ENCODE data around the gene GNMT. TPM values are rescaled to one million over a fixed set of nuclear protein-coding genes. Genes with fewer than 3 reads are reported as not detected.
"Not testable (repeated sequence)": the region's sequence is repeated elsewhere in the genome, so short reads cannot be mapped to it uniquely, and the experiment has no call there.

Gene GNMT
- total RNA-seq, 1 donor from 2014 or later: 0.77 TPM

DNA sequence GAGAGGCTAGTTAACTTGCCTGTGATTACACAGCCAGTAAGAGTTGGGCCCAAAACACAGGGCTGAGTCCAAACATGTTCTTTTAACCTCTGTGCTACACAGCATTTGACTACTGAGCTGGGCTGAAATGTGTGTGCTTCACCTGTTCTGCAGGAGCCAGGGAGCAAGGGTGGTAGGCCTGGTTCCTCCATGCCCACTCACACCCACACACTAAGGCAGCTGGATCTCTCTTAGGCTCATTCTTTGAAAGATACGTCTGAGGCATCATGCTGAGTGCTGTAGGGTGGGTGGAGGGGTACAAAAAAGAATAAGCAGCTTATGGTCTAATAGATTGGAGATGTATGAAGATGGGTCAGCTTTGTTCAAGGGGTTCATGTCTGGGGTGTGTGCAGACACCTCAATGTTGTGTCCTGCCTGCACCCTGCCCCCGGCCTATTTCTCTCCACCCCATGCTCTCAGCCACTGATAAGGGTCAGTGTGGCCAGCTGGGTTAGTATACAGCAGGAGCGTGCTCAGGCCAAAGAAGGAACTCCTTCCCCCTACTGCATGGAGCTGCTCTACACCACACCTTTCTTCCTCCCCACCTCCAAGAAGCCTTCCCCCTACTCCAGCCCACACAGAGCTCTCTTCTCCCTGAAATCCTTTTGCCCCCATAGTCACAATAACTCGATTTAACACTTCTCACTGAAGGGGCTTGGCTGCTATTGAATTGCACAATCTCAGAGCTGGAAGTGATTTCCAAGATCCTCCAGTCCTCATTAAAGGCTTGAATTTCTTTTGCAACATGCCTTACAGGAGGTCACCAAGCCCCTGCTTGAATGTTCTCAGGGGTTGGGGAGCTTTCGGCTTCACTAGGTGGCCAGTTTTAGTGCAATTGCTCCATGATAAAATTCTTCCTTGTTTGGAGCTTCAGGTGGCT is 27.2 kb downstream of the GNMT start:
- Histone ChIP-seq H3K27me3 (ENCODE audit: low read depth) (no peaks in the 10 kb centered on the region), H3K4me1 (peaks cover 58% of the 10 kb centered on the region), H3K27ac (replicated peaks) (no peak overlapping the region), H3K4me3 (no peak overlapping the region), H3K36me3 (peaks cover 29% of the 10 kb centered on the region), H3K9me3 (replicated peaks) (no peaks in the 10 kb centered on the region)
- DNase-seq: no peak
- TF ChIP-seq, protein P1, sequence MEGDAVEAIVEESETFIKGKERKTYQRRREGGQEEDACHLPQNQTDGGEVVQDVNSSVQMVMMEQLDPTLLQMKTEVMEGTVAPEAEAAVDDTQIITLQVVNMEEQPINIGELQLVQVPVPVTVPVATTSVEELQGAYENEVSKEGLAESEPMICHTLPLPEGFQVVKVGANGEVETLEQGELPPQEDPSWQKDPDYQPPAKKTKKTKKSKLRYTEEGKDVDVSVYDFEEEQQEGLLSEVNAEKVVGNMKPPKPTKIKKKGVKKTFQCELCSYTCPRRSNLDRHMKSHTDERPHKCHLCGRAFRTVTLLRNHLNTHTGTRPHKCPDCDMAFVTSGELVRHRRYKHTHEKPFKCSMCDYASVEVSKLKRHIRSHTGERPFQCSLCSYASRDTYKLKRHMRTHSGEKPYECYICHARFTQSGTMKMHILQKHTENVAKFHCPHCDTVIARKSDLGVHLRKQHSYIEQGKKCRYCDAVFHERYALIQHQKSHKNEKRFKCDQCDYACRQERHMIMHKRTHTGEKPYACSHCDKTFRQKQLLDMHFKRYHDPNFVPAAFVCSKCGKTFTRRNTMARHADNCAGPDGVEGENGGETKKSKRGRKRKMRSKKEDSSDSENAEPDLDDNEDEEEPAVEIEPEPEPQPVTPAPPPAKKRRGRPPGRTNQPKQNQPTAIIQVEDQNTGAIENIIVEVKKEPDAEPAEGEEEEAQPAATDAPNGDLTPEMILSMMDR (IDR thresholded peaks at IDR 0.05; ENCODE audit: borderline replicate concordance): no peak
- intact Hi-C loops (cut with micrococcal nuclease): no loop called here

DNA sequence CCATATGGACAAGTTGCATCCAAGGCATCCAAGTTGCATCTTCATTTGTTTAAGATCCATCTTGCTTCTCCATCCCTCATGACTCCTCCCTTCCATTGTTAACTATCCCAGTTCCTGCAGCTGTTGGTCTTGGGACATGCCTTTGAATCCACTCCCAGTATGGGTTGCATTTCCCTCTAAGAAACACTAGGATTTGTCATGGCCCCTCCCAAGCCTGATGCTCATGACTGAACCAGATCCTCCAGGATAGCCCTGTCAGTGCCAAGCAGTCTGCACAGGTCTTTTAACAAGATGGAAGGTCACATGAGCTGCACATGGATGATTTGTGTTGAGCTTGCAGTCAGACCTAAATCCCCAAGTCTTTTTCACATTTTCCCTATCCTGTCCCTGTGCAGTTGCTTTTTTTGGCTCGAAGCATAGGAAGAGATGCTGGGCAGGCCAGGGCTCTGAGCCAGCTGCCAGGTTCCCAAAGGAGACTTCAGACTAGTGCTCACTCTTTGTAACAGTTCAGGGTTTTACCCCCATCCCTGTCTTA is 28.0 kb downstream of the GNMT start:
- Histone ChIP-seq H3K36me3 (peaks cover 29% of the 10 kb centered on the region), H3K27ac (replicated peaks) (no peak overlapping the region), H3K4me3 (no peak overlapping the region), H3K4me1 (peaks cover 54% of the 10 kb centered on the region), H3K9me3 (replicated peaks) (no peaks in the 10 kb centered on the region), H3K27me3 (ENCODE audit: low read depth) (no peaks in the 10 kb centered on the region)
- TF ChIP-seq, protein P1 (IDR thresholded peaks at IDR 0.05; ENCODE audit: borderline replicate concordance): no peak
- intact Hi-C loops (cut with micrococcal nuclease): no loop called here
- no peak for DNase-seq

DNA sequence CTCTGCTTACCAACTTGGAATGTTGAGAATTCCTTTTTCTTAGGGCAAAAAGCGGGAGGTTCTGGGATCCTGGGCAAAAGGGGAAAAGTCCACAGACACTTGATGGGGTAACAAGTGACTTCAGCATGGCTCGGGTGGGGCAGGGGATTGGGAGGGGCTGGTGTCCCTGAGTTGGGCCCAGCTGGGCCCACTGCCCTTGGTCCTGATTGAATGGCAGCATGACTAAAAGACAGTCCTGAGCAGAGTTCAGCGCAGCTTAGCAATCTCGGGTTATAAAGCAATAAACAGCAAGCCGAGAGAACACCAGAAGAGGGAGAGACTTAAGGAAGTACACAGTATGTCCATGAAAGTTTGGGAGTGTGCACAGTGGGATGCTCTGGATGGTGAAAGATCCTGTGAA is 29.4 kb downstream of the GNMT start:
- peaks cover 44% of the 10 kb centered on the region for H3K4me1 ChIP-seq
- H3K9me3 ChIP-seq (replicated peaks): no peaks in the 10 kb centered on the region
- no peak overlapping the region for H3K4me3 ChIP-seq
- TF ChIP-seq, protein P1 (IDR thresholded peaks at IDR 0.05; ENCODE audit: borderline replicate concordance): no peak
- H3K27me3 ChIP-seq (ENCODE audit: low read depth): no peaks in the 10 kb centered on the region
- no peak overlapping the region for H3K27ac ChIP-seq (replicated peaks)
- intact Hi-C loops (cut with micrococcal nuclease): no loop called here
- DNase-seq: no peak
- peaks cover 29% of the 10 kb centered on the region for H3K36me3 ChIP-seq

DNA sequence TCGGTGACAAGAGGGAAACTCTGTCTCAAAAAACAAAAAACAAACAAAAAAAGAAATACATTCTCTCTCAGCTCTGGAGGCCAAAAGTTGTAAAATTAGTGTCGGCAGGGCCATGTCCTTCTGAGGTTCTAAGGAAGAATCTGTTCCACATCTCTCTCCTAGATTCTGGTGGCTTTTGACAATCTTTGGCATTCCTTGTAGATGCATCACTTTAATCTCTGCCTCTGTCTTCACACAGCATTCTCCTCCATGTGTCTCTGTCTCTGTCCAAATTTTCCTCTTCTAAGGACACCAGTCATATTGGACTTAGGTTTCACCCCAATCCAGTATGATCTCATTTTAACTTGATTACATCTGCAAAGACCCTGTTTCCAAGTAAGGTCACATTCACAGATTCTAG is 32.9 kb downstream of the GNMT start:
- H3K27ac ChIP-seq (replicated peaks): no peak overlapping the region
- DNase-seq: no peak
- H3K4me3 ChIP-seq: no peak overlapping the region
- TF ChIP-seq, protein P1 (IDR thresholded peaks at IDR 0.05; ENCODE audit: borderline replicate concordance): no peak
- intact Hi-C loops (cut with micrococcal nuclease): no loop called here
- H3K4me1 ChIP-seq: peaks cover 8% of the 10 kb centered on the region
- no peaks in the 10 kb centered on the region for H3K27me3 ChIP-seq (ENCODE audit: low read depth)
- peaks cover 29% of the 10 kb centered on the region for H3K36me3 ChIP-seq
- no peaks in the 10 kb centered on the region for H3K9me3 ChIP-seq (replicated peaks)

DNA sequence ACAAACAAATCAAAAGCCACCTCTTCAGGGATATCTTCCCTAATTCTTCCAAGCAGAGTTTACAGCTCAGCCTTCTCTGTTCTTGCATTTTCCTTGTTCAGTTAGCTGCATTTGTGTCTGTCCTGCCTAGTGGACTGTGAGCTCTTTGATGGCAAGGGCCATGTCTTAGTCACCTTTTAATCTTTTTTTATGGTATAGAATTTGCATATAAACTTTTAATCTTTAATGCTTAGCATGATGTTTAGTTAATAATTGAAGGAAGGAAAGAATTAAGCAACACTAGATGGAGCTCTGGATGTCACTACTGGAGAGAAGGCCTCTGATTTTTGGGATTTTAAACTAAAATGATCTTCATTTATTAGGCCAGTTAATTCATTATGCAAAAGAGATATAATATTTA is 36.0 kb downstream of the GNMT start:
- intact Hi-C loops (cut with micrococcal nuclease): no loop called here
- DNase-seq: no peak
- no peak overlapping the region for H3K4me3 ChIP-seq

DNA sequence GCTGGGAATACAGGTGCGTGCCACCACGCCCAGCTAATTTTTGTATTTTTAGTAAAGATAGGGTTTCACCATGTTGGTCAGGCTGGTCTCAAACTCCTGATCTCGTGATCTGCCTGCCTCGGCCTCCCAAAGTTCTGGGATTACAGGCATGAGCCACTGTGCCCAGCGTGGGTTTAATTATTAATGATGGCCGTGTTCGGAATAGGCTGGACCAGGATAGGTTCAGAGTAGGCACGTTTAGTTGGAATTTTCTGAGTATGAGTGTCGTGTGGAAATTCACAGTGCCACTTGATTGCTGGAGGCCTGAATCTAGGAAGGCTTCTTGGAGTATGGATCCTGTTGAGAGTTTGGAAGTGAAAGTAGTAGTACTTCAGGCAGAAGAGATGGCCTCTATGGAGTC is 37.7 kb downstream of the GNMT start:
- H3K4me3 ChIP-seq; intact Hi-C loops (cut with micrococcal nuclease); H3K27me3 ChIP-seq (ENCODE audit: low read depth); H3K27ac ChIP-seq (replicated peaks); H3K9me3 ChIP-seq (replicated peaks); DNase-seq; H3K4me1 ChIP-seq: not testable (repeated sequence)
- H3K36me3 ChIP-seq: peaks cover 11% of the 10 kb centered on the region

More for the DNA sequence above, 36.0 kb downstream of the GNMT start:
- TF ChIP-seq, protein P1 (IDR thresholded peaks at IDR 0.05; ENCODE audit: borderline replicate concordance): no peak
- no peaks in the 10 kb centered on the region for H3K4me1 ChIP-seq
- H3K9me3 ChIP-seq (replicated peaks): no peaks in the 10 kb centered on the region
- peaks cover 7% of the 10 kb centered on the region for H3K36me3 ChIP-seq
- H3K27ac ChIP-seq (replicated peaks): no peak overlapping the region
- H3K27me3 ChIP-seq (ENCODE audit: low read depth): no peaks in the 10 kb centered on the region
